ENCODE measurements around the gene FLT4.
A peak's percentile ranks its signal among the peaks of the same experiment; 100 is the strongest.
"Not testable (repeated sequence)": the region's sequence is repeated elsewhere in the genome, so short reads cannot be mapped to it uniquely, and the experiment has no call there.

The FLT4 gene

GRCh38 chr5:180669661-180670060 lies 20.3 kb upstream of the FLT4 start:
- DNase-seq = no peak

GRCh38 chr5:180668835-180669596 lies 19.6 kb upstream of the FLT4 start:
- DNase-seq = no peak

DNA sequence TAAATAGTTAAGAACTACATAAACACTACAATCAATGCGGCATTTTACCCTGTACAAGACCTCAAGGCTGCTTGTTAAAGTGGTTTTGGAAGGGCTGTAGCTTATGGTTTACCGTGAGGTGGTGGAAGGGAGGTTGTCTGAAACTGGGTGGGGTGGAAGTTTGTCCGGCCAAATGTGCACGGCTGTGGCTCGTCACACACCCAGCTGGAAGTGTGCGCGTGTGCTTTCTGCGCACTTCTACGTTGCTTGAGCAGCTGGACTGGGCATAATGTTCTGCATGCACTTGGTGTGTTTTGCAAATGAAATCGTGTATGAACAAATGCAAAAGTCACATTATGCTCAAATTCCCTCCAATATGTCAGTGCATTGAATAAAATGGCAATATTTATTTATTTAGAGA lies 17.4 kb upstream of the FLT4 start:
- no peak for DNase-seq

GRCh38 chr5:180665682-180666404 lies 16.4 kb upstream of the FLT4 start:
- no peak for DNase-seq

GRCh38 chr5:180658774-180659564 lies 9.6 kb upstream of the FLT4 start:
- DNase-seq = no peak

DNA sequence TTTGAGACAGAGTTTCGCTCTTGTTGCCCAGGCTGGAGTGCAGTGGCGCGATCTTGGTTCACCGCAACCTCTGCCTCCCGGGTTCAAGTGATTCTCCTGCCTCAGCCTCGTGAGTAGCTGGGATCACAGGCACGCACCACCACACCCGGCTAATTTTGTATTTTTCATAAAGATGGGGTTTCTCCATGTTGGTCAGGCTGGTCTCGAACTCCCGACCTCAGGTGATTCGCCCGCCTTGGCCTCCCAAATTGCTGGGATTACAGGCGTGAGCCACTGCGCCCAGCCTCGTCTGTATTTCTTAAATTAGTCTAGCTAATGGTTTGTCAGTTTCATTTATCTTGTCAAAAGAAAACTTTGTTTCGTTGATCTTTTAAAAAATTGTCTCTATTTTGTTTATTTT lies 5.8 kb upstream of the FLT4 start:
- not testable (repeated sequence) for DNase-seq

DNA sequence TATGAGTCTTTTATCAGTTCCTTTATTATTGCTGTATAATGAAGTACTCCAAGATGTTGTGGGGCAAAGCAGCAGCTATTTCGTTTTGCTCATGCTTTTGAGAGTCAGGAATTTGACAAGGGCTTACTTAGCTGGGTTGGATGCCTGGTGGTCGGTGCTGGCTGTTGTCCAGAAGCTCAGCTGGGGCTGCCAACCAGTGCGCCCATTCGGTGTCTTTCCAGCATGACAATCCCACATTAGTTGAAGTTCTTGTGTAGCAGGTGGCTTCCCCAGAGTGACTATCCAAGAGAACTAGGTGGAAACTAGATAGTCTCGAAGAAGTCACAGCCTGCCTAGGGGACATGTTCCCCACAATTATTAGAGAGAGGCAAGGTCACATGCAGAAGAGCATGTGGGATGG lies 3.4 kb upstream of the FLT4 start:
- no peak for DNase-seq

DNA sequence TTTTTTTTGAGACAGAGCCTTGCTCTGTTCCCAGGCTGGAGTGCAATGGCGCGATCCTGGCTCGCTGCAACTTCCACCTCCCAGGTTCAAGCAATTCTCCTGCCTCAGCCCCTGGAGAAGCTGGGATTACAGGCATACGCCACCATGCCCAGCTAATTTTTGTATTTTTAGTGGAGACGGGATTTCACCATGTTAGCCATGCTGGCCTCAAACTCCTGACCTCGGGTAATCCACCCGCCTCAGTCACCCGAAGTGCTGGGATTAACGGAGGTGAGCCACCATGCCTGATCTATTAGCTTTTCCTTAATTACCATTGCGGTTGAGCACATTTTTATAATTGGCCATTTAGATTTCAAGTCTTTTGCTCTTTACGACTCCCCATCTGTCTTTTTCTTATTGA lies 2.9 kb upstream of the FLT4 start:
- no peak for DNase-seq

DNA sequence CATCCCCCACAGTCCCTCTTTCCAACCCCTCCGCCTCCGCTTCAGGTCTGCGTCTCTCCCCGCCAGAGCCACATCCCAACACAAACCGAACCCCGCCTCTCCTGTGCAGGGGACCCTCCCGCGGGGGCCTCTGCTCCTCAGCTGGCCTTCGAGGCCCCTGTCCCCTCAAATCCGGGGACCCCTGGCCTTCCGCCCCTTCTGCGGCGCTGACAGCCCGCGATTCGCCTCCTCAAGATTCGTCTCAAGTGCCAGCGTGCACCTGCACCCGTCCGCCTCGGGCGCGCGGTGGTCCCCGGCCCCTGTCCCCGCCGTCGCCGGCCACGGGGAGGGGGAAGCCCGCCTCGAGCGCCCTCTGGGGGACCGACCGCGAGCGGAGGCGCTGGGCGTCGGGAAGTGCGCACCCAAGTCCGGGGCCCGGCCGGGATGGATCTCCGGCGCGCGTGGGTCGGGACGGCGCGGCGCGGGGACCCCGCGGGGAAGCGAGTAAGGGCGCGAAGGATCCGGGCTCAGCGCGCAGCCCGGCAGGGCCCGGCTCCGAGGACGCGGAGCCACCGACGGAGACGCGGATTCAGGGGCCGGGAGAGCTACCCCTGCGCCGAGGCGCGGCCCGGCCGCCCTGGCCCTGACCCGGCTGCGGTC lies 623 bp downstream of the FLT4 start:
- DNase-seq = peak; percentile 39

DNA sequence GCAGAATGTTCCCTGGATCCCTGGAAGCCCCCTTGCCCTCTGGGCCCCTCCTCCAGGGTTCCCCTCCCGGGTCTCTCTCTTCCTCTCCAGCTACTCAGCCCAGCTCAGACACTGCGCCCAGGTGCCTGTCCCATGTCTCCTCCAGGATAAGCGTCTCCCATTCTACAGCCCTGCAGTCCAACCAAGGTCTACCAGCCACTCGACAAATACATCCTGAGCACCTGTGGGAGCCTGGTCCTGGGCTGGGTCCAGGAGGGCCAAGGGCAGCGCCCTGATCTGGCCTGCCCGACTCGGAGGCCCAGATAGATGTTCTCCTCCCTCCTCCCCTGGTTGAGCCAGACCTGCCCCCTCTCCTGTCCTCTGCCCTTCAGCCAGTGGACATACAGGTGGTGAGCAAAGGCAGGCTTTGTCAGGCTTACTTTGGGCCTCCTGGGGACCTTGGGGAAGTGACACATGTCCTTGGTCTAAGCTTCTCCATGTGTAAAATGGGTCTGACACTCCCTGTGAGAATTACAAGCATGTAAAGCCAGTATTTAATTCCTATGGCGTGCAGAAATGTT lies 1.4 kb downstream of the FLT4 start:
- DNase-seq = no peak

DNA sequence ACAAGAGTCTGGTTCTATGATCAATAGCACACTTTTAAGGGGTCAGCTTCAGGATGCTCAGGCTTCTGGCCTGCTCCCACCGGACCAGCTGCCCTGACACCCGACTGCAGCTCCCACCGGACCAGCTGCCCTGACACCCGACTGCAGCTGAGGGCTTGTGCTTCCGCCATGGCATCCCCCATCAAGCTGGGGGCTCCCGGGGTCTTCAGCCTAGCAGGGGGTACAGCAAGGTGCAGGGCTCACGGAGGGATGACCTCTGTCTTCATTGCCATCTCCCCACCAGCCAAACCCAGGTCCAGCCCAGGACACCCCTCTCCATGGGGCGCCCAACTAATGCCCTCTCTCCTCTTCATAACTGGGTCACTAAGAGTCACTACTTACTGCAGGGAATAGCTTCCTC lies 1.9 kb downstream of the FLT4 start:
- no peak for DNase-seq

DNA sequence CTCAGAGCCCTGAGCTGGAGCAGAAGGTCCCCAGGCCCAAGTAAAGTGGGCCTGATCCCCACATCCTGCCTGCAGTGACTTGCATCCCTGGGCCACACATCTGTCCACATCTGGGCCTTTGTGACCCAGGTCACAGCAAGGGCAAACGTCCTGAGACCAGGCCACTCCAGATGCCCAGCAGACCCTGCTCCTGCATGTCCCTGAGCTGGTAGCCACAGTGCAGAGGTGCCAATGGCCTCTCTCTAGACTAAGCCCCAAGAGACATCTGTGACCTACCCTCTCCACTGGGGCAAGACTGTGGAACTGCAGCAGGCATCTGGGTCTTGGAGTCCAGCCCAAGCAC lies 2.5 kb downstream of the FLT4 start:
- DNase-seq = no peak

- DNase-seq = no peak
Measured at GRCh38 chr5:180646289-180646962, 3.0 kb downstream of the FLT4 start.

GRCh38 chr5:180645274-180646204 lies 3.9 kb downstream of the FLT4 start:
- no peak for DNase-seq

- DNase-seq = no peak
Measured at GRCh38 chr5:180644825-180645273, 4.6 kb downstream of the FLT4 start.

GRCh38 chr5:180644129-180644824 lies 5.1 kb downstream of the FLT4 start:
- no peak for DNase-seq

DNA sequence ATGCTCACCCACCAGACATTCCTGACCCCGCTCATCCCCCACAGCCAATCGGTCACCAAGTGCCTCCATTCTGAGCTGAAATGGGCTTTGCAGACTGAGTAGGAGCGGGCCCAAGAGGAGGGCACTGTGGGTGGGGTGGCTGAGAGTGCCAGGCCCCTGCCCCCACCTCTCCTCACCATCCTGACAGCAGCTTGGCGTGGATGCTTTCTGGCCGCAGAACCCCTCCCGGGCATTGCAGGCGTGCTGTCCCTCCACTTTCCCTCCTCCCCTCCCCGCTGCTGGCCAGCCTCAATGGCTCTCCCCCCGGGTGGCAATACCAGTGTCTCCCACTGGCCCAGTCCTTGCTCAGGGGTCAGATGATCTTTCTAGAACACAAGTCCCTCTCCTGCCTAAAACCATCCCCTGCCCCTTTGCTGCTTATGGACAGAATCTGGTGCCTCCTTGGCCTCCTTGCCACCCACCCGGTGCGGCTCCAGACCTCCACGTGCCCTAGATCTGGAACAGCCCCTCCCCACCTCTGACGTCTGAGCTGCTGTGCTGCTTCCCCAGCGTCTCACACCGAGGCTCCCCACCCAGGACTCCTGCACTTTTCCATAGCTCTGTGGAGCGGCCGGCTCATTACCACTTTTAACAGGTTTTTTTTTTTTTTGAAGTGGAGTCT lies 6.1 kb downstream of the FLT4 start:
- DNase-seq = no peak

DNA sequence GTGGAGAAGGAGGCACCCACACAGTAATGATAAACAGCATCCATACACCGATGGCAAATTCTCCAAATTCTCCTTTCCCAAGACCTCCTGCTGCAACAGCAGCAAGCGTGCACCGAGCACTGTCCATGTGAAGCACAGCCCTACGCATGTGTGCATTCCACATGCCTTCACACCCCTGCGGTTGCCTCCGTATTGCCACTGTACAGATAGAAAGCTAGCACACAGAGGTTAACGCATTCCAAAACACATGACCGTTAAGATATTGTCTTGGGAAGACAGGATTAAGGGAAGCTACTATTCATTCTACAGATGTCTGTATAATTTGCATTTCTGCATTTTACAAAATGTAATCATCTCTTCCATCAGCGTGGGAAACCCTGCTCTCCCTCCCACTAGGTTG lies 6.6 kb downstream of the FLT4 start:
- DNase-seq = no peak

GRCh38 chr5:180642181-180642775 lies 7.1 kb downstream of the FLT4 start:
- no peak for DNase-seq

DNA sequence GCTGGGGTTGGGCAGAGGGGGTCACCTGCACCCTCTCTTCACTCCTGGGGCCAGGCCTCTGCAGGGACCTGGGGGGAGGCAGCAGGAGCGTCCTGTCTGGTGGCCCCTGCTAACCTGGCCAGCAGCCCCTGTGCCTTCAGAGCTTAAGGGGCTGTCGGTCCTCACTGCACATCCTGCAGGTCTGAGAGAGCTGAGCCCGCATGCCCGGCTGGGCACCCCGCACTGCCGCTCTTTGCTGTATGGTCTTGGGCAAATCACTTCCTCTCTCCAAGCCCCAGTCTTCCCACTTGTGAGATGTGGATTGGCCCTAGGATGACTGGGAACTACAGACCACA lies 7.9 kb downstream of the FLT4 start:
- DNase-seq = no peak
